ENCODE data around the gene SRRM5.
A peak's percentile ranks its signal among the peaks of the same experiment; 100 is the strongest.
"Not testable (repeated sequence)": the region's sequence is repeated elsewhere in the genome, so short reads cannot be mapped to it uniquely, and the experiment has no call there.

Gene SRRM5

DNA sequence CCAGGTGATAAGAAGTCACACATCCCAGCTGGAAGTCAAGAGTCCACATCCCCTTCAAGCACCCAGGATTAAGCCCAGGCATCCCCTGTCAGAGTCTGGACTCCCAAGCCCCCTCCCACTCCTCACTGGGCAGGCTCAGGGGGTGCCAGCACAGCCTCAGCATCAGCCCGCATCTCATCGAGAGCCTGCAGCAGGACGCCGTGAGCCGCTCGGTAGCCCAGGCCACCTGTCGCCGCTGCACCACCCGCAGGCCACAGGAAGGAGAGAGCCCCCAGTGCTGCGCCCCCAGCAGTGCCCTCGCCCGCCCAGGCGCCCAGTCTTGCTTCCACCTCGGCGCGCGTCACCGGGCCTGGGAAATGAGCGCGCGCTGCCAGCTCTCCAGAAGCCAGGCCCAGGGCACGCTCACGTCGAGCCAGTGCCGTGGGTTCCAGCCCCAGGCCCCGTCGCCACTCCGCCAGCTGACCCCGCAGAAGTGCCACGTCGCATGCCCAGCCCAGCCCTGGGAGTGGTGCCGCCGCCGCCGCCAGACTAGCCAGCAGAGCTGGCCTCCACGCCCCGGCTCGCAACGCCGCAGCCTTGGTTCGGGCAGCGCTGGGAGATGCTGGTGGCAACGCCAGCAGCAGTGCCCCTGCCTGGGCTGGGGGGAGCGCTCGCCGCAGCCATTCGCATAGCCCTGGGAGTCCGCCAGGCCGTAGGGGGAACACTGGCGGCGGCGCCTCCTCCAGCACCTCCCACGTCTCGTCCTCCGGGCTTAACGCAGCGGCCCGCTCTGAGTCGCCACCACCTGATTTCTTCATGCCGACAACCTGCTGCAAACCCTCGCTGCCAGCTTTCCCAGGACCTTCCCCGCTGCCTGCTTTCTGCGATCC is 19.8 kb upstream of the SRRM5 start:
- no peak for DNase-seq

DNA sequence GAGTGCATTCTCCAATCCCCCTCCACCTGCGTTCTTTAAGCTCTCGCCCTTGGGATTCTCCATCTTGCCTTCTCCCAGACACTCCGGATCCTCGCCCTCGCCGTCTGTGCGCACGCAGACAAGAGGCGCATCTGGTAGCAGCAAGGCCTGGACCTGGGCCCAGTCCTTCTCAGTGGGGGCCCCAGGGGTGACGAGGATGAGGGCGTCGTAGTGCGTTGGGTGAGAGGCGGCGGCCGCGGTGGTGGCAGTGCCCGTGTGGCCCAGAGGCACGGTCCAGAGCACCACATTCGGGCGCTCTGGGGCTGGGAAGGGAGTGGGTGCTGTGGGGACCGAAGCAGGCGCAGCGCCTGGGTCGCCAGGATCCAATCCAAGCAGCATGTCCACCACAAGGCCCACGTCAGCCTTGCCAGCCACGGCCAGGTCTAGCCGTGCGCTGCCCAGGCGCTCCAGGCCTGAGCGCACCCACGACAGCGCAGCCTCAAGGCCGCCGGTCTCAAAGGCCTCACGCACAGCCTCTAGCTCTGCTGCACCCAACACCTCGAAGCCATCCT is 19.0 kb upstream of the SRRM5 start:
- no peak for DNase-seq

DNA sequence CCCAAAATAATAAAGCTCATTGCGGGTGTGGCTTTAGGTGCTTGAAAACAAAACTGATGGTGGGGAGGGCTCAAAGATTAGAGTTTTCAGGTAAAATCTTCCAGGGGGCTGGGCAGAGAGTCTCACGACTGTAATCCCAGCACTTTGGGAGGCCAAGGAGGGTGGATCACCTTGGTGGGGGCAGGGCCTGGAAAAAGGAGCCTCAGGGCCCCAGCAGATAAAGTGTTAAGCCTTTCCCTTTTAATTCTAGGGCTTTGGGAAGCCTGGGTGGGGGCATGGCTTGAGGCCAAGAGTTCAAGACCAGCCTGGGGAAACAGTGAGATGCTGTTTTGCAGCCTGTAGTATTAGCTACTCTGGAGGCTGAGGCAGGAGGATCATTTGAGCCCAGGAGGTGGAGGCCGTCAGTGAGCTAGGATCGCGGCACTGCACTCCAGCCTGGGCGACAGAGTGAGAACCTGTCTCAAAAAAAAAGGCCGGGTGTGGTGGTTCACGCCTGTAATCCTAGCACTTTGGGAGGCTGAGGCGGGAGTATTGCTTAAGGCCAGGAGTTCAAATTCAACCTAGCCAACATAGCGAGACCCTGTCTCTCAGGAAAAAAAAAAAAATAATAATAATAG is 17.7 kb upstream of the SRRM5 start:
- DNase-seq = no peak

DNA sequence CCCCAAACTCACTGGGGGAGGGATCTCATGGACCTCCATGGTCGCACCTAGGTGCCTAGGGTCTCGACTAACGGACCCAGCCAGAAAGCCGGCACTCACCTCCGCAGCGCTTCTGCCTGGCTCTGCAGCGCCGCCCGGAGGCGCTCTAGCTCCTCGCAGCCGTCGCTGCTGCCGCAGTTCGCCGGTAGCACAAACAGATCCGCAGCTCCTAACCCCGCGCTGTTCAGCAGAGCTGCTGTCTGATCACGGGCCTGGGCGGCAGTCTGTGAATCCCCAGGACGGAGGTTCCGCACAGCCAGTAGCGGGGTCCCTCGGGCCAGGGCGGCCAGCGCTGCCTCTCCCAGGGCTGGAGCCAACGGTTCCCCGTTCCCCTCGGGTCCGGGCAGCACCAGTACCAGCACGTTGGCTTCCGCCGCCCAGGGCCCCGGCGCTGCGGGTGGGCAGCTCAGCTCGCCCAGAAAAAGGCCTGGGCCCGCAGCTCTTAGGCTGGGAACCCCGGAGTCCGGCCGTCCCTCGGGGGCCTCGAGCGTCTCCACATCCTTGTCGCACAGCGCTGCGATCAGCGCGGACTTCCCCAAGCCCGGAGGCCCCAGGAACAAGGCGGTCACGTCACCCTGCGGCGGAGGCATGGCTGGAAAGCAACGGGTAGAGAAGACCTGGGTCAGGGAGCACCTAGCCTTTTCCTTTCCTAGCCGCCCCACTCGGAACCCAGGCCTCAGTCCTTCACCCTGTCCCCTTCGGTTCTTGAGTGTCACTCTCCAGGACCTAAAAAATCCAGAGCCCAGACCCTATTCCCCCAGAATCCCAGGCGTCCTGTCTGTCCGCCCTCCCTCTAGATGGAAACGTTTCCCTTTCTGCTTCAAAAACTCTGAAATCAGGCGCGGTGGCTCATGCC is 16.9 kb upstream of the SRRM5 start:
- DNase-seq = peak; percentile 73

DNA sequence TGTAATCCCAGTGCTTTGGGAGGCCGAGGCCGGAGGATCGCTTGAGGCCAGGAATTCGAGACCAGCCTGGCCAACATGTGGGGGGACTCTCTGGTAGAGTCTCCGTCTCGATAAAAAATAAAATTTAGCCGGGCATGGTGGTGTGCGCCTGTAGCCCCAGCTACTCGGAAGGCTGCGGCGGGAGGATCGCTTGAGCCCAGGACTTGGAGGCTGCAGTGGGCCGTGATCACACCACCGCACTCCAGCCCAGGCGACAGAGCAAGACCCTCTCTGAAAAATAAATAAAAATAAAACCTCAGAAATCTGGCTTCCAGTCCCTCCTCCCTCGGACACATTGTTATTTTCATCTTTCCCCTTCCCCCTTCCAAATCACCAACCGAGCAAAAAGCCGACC is 16.3 kb upstream of the SRRM5 start:
- DNase-seq = peak; percentile 11

DNA sequence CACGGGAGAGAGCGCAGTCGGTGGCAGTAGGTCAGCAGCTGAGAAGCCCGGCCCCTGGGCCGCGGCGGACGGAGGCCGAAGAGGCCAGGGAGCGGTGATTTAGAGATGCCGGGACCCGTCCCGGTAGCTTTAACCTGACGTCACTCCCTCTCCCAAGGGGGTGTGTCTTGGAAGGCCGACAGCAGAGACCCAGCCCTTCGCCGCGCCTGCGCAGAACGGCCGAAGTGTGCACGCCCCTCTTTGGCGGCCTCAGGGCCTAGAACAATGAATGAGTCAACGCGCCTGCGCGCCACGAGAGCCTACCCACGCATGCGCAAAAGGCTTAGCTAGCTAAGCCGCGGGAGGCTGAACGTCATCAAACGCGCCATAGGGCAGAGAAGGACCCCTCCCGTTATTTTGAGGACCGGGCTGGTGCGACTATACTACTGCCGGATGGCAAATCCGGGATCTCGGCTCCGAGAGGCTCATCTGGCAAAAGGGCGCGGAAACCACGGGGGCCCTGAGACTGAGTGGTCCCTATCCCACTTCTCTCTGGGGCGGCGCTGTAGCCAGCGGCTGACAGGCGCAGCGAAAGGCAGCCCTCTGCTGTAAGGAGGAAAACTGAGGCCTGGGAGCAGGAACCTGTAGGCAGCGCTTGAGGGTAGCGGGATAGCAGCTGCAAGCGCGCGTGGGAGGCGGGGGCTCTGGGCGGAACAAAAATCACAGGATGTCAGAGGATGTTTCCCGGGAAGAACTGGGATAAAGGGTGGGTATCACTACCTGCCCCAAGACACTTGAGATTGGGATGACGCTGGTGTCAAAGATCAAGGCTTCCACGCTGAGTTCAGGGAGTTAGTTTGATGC is 15.7 kb upstream of the SRRM5 start, which contains the start of the genes IRGQ and ZNF576:
IRGQ (minus strand) TSS at position 136 of the 843 bp plus-strand sequence. CDS start 796 bp downstream, outside the sequence.
ZNF576 (plus strand) TSS at position 597 of the 843 bp plus-strand sequence. CDS start 514 bp downstream, outside the sequence.
- DNase-seq = peak; percentile 99

DNA sequence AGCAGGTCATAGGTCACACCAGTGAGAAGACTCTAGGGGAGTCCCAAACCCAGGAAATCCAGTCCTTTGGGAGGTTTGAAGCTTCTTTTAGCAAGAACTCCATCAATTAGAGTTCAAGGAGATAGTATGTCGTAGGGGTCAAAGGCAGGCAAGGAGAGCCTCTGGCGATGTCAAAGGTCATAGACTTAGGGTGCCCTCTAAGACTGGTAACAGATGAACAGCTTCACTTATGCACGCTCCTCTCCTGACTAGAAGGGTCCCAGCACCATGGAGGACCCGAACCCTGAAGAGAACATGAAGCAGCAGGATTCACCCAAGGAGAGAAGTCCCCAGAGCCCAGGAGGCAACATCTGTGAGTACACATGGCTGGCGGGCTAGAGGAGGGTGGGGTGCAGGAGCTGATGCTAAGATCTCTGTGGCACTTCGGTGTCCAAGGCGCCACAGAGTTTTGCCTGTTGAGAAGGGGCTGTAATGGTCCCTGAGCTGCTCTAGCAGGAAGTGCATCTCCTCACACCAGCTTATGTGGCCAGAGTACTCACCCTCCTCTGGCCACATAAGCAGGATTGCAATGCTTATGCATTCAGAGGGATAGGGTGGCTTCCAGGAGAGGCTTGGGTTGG is 14.9 kb upstream of the SRRM5 start:
- no peak for DNase-seq

DNA sequence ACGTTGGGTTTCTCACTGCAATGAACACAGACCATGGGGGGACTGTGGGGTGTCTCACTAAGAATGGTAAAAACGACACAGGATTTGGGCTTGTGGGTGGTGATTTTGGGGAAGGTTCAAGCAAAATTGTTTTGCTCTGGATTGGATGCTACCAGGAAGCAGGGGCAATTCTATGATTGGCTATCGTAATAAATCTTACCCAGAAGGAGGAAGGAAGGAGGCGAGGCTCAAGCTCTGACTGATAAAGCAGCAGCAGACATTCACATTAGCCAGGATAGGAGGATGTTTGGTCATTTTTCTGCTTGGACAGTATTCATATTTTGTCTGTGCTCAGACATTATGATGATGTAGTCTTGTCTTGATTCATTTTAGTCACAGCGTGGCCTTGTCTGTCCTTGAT is 14.0 kb upstream of the SRRM5 start:
- no peak for DNase-seq

DNA sequence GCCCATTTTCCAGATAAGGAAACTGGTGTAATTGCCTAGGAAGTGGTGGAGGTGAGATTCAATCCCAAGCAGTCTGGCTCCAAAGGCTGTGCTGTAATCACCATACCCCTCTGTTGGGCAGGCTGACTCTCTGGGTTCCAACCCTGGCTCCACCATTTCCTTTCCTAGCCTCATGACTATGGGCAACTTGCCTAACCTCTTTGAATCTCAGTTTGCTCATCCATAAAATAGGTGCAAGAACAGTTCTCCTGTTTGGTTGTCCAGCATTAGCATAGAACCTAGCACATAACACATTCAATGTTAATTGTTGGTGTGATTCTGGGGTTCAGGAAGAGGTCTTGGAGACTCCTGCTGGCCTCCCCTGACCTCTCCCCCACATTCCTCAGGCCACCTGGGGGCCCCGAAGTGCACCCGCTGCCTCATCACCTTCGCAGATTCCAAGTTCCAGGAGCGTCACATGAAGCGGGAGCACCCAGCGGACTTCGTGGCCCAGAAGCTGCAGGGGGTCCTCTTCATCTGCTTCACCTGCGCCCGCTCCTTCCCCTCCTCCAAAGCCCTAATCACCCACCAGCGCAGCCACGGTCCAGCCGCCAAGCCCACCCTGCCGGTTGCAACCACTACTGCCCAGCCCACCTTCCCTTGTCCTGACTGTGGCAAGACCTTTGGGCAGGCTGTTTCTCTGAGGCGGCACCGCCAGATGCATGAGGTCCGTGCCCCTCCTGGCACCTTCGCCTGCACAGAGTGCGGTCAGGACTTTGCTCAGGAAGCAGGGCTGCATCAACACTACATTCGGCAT is 13.2 kb upstream of the SRRM5 start:
- no peak for DNase-seq

DNA sequence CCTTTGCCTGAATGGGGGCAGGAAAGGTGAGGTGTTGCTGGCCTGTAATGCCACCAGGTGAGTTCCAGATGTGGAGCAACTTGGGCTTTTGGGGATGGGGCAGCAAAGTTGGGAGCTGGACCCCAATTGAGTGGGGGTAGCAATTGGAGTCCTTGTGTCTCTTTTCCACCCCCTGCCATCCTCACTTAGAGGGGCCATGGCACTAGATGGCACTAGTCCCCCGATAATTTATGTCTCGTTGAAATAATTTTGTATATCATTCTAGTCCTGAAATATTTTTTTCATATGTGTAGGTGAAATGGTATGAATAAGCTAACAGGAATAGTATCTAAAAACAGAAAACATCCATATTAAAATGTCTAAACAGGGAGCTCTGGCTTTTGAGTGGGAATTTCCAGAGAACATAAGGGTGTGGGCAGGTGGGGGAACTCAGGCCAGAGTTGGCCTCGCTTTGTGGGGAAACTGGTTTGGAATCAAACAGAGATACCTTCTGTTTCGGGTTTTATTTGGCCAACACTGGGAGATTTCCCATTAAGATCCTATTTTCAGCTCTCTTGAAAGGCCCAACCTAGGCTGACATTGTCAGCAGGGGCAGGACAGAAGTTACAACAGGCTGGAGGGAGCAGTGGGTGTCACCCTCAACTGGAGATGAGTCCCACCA is 12.1 kb upstream of the SRRM5 start:
- DNase-seq = no peak

DNA sequence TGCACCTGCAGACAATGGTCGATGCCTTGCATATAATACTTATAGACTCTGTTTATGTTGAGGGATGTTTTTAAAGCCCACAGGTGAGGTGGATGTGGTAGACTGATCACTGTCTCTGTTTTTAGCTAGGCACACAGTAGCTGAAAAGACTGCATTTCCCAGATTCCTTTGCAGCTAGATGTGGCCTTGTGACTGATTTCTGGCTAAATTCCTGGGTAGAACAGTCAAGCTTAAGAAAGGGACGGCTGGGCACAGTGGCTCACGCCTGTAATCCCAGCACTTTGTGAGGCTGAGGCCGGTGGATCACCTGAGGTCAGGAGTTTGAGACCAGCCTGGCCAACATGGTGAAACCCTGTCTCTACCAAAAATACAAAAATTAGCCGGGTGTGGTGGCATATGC is 11.6 kb upstream of the SRRM5 start:
- not testable (repeated sequence) for DNase-seq

DNA sequence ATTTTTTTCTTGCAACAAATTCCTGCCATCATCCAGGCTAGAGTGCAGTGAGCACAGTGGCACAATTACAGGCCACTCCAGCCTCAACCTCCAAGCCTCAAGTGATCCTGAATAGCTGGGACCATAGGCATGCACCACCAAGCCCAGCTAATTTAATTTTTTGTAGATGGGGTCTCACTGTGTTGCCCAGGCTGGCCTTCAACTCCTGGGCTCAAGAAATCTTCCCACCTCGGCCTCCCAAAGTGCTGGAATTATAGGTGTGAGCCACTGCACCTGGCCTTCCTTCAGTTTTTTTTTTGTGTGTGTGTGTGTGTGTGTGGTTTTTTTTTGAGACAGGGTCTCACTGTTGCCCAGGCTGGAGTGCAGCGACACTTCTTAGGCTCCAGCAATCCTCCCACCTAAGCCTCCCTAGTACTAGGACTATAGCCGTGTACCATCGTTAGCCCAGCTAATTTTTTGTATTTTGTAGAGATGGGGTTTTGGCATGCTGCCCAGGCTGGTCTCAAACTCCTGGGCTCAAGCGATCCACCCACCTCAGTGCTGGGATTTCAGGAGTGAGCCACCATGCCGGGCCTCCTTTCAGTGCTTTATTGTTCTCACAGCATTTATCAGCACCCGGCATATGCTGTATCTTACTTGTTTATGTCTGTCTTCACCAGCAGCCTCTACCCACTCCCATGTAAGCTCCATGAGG is 5.9 kb upstream of the SRRM5 start:
- no peak for DNase-seq

DNA sequence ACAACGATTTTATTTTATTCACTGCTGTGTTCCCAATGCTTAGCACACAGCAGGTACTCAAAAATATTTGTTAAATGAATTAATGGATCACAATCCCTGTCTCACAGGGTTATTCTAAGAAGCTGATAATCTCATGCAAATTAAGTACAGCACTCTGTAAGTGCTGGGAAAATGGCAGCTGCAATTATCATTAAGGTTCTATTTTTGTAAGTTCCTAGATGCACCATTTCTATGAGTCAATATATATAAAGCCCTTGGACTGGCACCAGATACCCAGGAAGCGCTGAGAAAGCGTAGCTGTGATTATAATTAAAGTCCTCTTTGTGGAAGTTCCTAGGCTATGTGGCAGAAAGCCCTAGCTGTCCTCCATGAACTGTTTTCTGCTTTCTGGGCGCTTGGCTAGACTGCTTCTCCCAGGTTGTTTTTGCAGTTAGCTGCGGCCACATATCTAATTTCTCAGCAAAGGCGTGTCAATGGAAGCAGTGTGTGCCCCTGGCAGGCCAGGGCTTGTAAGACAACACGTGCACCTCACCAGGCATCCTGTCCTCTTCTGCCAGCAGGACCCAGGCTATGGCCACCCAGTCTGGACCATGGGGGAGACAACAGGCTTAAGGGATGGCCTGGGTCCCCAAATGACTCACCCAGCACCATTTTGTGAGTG is 5.2 kb upstream of the SRRM5 start:
- no peak for DNase-seq

DNA sequence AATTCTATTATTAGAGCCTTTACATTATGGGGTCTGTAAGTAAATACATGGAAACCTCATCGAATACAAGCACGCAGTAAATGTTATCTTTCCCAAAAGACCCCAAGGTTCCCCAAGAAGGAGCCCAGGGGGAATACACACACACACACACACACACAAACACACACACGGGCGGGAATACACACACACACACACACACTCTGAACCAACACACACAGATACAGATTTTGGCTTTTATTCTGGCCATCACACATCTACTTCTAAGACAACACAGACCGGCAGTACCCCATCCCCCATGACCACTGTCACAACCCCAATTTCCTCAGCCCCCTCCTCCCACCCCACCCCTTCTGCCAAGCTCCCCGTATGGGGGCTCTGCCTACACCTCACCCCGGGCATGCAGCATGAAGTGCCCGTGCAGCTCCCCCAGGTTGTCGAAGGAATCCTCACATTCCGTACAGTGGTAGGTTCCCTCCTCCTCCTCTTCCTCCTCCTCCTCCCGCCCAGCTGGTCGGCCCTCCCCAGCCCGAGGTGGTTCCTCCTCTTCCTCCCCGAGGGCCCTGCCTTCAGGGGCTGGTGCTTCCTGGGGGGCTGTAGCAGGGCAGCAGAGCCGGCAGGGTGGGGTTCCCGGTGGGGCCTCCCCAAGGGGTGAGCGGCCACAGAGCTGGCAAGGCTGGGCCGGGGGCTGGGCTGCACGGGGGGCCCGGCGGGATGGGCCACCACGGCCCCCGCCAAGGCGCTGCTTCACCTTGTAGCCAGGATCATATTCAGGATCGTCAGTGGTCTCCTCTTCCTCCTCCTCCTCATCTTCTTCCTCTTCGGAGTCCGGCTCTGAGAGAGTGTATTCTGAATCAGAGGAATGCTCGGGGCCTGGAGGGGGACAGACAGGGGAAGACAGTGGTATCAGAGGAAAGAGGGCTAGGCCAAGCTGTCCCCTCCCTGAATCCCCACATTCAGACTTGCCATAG is 4.4 kb upstream of the SRRM5 start:
- DNase-seq = no peak

DNA sequence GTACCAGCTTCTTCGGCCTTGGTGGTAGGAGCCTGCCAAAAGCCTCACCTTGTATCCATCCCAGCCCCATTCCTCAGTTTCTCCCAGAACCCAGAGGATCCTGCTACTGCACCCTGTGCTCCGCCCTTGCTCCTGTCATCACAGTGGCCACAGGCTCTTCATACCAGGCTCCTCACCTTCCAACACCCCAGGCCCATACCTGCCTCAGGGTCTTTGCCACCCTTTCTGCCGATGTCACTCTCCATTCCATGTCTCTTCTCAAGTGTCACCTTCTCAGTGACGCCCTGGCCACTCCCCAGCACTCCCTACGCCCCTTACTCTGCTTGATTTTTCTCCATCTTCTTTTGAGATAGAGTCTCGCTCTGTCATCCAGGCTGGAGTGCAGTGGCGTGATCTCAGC is 2.0 kb upstream of the SRRM5 start:
- no peak for DNase-seq

DNA sequence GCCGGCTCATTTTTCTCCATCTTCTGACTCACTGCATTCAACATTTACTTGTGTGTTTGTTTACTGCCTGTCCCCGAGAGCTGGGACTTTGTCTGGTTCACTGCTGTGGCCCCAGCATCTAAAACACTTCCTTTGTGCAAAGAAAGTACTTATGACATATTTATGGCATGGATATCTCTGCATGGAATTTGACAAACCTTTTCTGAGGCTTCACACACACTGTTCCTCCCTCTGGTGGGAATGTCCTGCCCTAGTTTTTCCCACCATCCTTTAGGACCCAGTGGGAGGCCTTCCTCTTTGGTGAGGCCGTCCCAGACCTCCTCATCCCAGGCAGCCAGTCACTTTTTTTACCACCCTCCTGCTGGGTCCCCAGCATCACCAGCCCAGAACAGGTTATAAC is 1.4 kb upstream of the SRRM5 start:
- no peak for DNase-seq

DNA sequence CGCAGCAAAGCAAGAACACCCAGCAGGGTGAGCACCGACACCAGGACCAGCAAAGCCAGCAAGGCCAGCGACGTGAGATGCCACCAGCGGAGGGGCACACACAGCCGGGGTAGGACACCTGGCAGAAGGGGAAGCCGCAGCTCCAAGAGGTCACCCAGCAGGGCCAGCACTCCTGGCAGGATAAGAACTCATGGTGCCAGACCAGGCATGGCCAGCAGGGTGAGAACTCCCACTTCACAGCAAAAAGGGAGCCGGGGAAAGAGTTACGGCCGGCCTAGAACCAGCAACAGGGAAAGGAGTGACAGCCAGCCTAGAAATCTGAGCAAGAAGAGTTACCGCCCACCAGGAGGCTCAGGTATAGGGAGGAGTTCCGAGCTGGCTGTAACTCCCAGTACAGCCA is 486 bp downstream of the SRRM5 start:
- no peak for DNase-seq

DNA sequence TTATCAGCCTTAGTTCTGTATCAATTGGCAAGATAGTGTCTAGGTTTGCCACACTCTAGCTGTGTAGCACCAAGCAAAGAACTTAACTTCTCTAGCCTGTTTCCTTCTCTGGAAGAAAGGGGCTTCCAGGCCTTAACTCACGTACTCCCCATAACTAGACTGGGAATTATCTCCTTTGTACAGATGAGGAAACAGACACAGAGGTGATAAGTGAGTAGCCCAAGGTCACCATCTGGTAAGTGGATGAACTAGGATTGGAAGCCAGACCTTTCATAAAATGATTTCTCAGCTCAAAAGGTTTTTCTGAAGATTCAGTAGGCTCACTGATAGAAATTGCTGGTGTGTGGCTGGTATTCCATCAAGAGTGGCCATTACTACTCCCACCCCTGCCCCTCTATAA is 4.4 kb downstream of the SRRM5 start:
- DNase-seq = no peak

Measured in RPMI8226 (cell line).